CD14-positive monocyte (primary cell): ENCODE results near the gene CALHM4. TPM values are rescaled to one million over a fixed set of nuclear protein-coding genes. Genes with fewer than 3 reads are reported as not detected.

Experiments used
- DNase-seq, 3 donors: peaks; one replicate each; pipeline ENCODE4 v3.0.0-alpha.2; 2011 to 2022
- H2AFZ ChIP-seq: 2 replicates; pipeline ENCODE4 v1.6.0; 2012; ENCODE audit warnings: mild to moderate bottlenecking, low read depth, low read length, inconsistent platforms; ENCODE audit not compliant: insufficient read depth, poor library complexity, severe bottlenecking
- H3K27ac ChIP-seq, 2 donors: 1 replicate in 1 of 2; 2 replicates in 1 of 2; pipeline ENCODE4 v1.5.1; 2012 to 2013; ENCODE audit warnings: low read length in 2 of 2, control low read depth in 1 of 2, inconsistent platforms in 1 of 2, low read depth in 1 of 2, mild to moderate bottlenecking in 1 of 2
- H3K27me3 ChIP-seq, 2 donors: one replicate each; pipeline versions ENCODE4 v1.6.0 to v1.6.1; 2011 to 2013; ENCODE audit warnings: low read length in 2 of 2; ENCODE audit not compliant: control insufficient read depth in 2 of 2, insufficient read depth in 2 of 2
- H3K36me3 ChIP-seq, 2 donors: replicated peaks in 1 of 2; 1 replicate in 1 of 2; 2 replicates in 1 of 2; pipeline versions ENCODE4 v1.5.1 to v1.6.1; 2012 to 2013; ENCODE audit warnings: low read length in 2 of 2, control low read depth in 1 of 2, inconsistent platforms in 1 of 2, mild to moderate bottlenecking in 1 of 2; ENCODE audit not compliant: insufficient read depth in 2 of 2, control insufficient read depth in 1 of 2
- H3K4me1 ChIP-seq, 2 donors: 1 replicate in 1 of 2; 2 replicates in 1 of 2; pipeline versions ENCODE4 v1.5.1 to v1.6.1; 2012 to 2013; ENCODE audit warnings: low read length in 2 of 2, control low read depth in 1 of 2, inconsistent platforms in 1 of 2, mild to moderate bottlenecking in 1 of 2, moderate library complexity in 1 of 2; ENCODE audit not compliant: insufficient read depth in 2 of 2, control insufficient read depth in 1 of 2
- H3K4me2 ChIP-seq: replicated peaks from 2 replicates; pipeline ENCODE3; 2012; ENCODE audit warnings: low read length, moderate library complexity, mild to moderate bottlenecking; ENCODE audit not compliant: poor library complexity, severe bottlenecking; ENCODE audit errors: extremely low read depth
- H3K4me3 ChIP-seq, 3 experiments: fragments of 200-600 bp in 1 of 3; sonication (generic) in 1 of 3; replicated peaks in 1 of 3; 1 replicate in 2 of 3; 2 replicates in 1 of 3; pipeline ENCODE4 v1.5.1; 2011 to 2013; ENCODE audit warnings: low read length in 3 of 3, mild to moderate bottlenecking in 3 of 3, control low read depth in 2 of 3, low read depth in 2 of 3, inconsistent platforms in 1 of 3, moderate library complexity in 1 of 3
- H3K79me2 ChIP-seq: 2 replicates; pipeline ENCODE4 v1.6.0; 2012; ENCODE audit warnings: mild to moderate bottlenecking, control low read depth, inconsistent platforms, low read length, moderate library complexity; ENCODE audit not compliant: insufficient read depth
- H3K9ac ChIP-seq: 2 replicates; pipeline ENCODE4 v1.6.0; 2017; ENCODE audit warnings: low read length, mild to moderate bottlenecking; ENCODE audit not compliant: insufficient read depth, poor library complexity, severe bottlenecking
- H3K9me3 ChIP-seq, 2 donors: replicated peaks in 1 of 2; 1 replicate in 1 of 2; 2 replicates in 1 of 2; pipeline versions ENCODE4 v1.5.1 to v1.6.1; 2012 to 2013; ENCODE audit warnings: low read length in 2 of 2, control low read depth in 1 of 2; ENCODE audit not compliant: control insufficient read depth in 1 of 2, insufficient read depth in 1 of 2
- H4K20me1 ChIP-seq: 2 replicates; pipeline ENCODE4 v1.6.0; 2012; ENCODE audit warnings: mild to moderate bottlenecking, low read length, control low read depth, moderate library complexity; ENCODE audit not compliant: insufficient read depth
- H3K27ac Mint-ChIP-seq, 7 donors: one replicate each; pipeline ENCODE4 v1.8.0; 2020; ENCODE audit warnings: mild to moderate bottlenecking in 7 of 7, mixed read lengths in 7 of 7, moderate library complexity in 6 of 7, inconsistent platforms in 2 of 7
- H3K27me3 Mint-ChIP-seq, 3 donors: one replicate each; pipeline ENCODE4 v1.8.0; 2021 to 2022; ENCODE audit warnings: low read depth in 3 of 3, mild to moderate bottlenecking in 3 of 3, mixed read lengths in 3 of 3, moderate library complexity in 3 of 3, inconsistent platforms in 1 of 3
- H3K36me3 Mint-ChIP-seq, 2 donors: one replicate each; pipeline ENCODE4 v1.8.0; 2020; ENCODE audit warnings: mixed read lengths in 2 of 2, inconsistent platforms in 1 of 2, mild to moderate bottlenecking in 1 of 2
- H3K4me1 Mint-ChIP-seq: one replicate; pipeline ENCODE4 v1.8.0; 2020; ENCODE audit warnings: mild to moderate bottlenecking, mixed read lengths
- H3K4me3 Mint-ChIP-seq, 2 donors: one replicate each; pipeline ENCODE4 v1.8.0; 2020; ENCODE audit warnings: mild to moderate bottlenecking in 2 of 2, mixed read lengths in 2 of 2, moderate library complexity in 1 of 2
- H3K9me3 Mint-ChIP-seq, 7 donors: one replicate each; pipeline ENCODE4 v1.8.0; 2020 to 2022; ENCODE audit warnings: mixed read lengths in 7 of 7, mild to moderate bottlenecking in 6 of 7, moderate library complexity in 6 of 7, inconsistent platforms in 2 of 7
- intact Hi-C, 2 donors: fragments of 100-400 bp; cut with micrococcal nuclease; formaldehyde crosslinking; loops; one replicate each; pipeline versions ENCODE4 v1.15.0 to v1.15.1; 2023
- polyA plus RNA-seq, 3 donors: library from polyadenylated mRNA; depleted of rRNA in 1 of 3; unstranded in 2 of 3; stranded (reverse) in 1 of 3; fragments of 300-500 nt in 2 of 3; fragments of >200 nt in 1 of 3; fragmentation: Illumina TruSeq in 2 of 3; gene quantifications; 1 replicate in 2 of 3; 2 replicates in 1 of 3; pipeline ENCODE4 v1.2.3, GENCODE V29; 2012 to 2021
- TF ChIP-seq, protein P1 (sequence below): fragments of 200-600 bp; IDR thresholded peaks from one replicate; pipeline ENCODE4 v1.8.0; 2022; ENCODE audit warnings: antibody characterized with exemption, mild to moderate bottlenecking

Gene CALHM4
- polyA plus RNA-seq, 3 donors, result not detected

DNA sequence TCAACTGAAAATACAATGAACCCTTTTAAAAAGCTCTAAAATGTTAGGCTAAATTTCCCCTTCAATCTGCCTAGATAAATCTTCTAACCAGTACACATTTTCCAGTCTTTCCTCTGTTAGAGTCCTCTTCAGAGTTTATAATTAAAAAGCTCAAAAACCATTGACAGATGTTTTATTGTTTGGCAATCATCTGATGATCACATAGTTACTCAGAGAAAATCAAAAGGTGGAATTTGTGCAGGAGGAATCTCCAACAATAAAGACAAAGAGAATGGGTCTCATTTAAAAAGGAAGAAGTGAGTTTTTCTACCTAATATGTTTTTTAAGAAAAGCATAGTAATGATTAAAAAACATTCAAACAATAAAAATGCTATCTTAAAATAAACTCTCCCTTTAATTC is 11.1 kb upstream of the CALHM4 start:
- Histone ChIP-seq H3K36me3 (no peaks in the 10 kb centered on the region), H3K4me3 (no peak overlapping the region), H3K9ac (no peak overlapping the region), H3K9me3 (no peaks in the 10 kb centered on the region), H2AFZ (no peak overlapping the region), H3K27me3 (no peaks in the 10 kb centered on the region), H3K4me2 (no peak overlapping the region), H3K4me1 (no peaks in the 10 kb centered on the region), H4K20me1 (no peaks in the 10 kb centered on the region), H3K79me2 (no peaks in the 10 kb centered on the region), H3K27ac (no peak overlapping the region)
- Mint-ChIP-seq H3K9me3 (no peaks in the 10 kb centered on the region), H3K27me3 (peaks cover 2 to 8% (median 5%) of the 10 kb centered on the region in 3 donors), H3K4me1 (no peaks in the 10 kb centered on the region), H3K36me3 (no peaks in the 10 kb centered on the region), H3K4me3 (no peak overlapping the region), H3K27ac (no peak overlapping the region)
- intact Hi-C loops, result no loop called here
- DNase-seq, result no peak
- TF ChIP-seq, protein P1, sequence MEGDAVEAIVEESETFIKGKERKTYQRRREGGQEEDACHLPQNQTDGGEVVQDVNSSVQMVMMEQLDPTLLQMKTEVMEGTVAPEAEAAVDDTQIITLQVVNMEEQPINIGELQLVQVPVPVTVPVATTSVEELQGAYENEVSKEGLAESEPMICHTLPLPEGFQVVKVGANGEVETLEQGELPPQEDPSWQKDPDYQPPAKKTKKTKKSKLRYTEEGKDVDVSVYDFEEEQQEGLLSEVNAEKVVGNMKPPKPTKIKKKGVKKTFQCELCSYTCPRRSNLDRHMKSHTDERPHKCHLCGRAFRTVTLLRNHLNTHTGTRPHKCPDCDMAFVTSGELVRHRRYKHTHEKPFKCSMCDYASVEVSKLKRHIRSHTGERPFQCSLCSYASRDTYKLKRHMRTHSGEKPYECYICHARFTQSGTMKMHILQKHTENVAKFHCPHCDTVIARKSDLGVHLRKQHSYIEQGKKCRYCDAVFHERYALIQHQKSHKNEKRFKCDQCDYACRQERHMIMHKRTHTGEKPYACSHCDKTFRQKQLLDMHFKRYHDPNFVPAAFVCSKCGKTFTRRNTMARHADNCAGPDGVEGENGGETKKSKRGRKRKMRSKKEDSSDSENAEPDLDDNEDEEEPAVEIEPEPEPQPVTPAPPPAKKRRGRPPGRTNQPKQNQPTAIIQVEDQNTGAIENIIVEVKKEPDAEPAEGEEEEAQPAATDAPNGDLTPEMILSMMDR, result no peak

DNA sequence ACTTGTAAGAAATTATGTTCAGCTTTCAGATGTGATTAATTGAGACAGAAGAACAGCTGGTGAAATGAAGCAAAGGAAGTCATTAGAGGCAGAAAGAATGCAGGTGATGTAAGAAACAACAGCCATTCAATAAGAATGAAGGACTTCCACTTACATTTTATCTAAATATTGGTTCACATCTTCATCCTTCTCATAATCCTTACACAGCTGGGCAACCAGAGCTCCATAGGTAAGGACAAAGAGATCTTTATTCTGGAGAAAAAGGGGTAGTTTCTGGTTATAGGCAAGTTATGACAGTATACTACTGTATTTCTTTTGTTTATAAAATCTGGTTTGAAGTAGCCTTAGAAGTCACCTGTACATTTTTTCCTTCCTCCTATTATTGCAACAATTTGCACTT is 10.4 kb upstream of the CALHM4 start:
- H4K20me1 ChIP-seq, result no peaks in the 10 kb centered on the region
- intact Hi-C loops, result no loop called here
- peaks cover 2 to 8% (median 5%) of the 10 kb centered on the region in 3 donors for H3K27me3 Mint-ChIP-seq
- no peaks in the 10 kb centered on the region for H3K4me1 ChIP-seq
- DNase-seq, result no peak
- H3K36me3 ChIP-seq, result no peaks in the 10 kb centered on the region
- no peak overlapping the region for H2AFZ ChIP-seq
- H3K27ac Mint-ChIP-seq, result no peak overlapping the region
- H3K4me2 ChIP-seq, result no peak overlapping the region
- no peak overlapping the region for H3K4me3 ChIP-seq
- no peak overlapping the region for H3K27ac ChIP-seq
- no peaks in the 10 kb centered on the region for H3K36me3 Mint-ChIP-seq
- H3K4me1 Mint-ChIP-seq, result no peaks in the 10 kb centered on the region
- no peak overlapping the region for H3K4me3 Mint-ChIP-seq
- TF ChIP-seq, protein P1, result no peak
- no peaks in the 10 kb centered on the region for H3K27me3 ChIP-seq
- H3K79me2 ChIP-seq, result no peaks in the 10 kb centered on the region
- H3K9me3 Mint-ChIP-seq, result no peaks in the 10 kb centered on the region
- H3K9me3 ChIP-seq, result no peaks in the 10 kb centered on the region
- no peak overlapping the region for H3K9ac ChIP-seq
